Karpas-422 (cell line): ENCODE data around the gene CEP120. TPM values are rescaled to one million over a fixed set of nuclear protein-coding genes. Genes with fewer than 3 reads are reported as not detected.

Source experiments
- DNase-seq: peaks from one replicate; pipeline ENCODE4 v3.0.0-alpha.2; 2015
- H2AFZ ChIP-seq: fragments of 200-600 bp; sonication (generic); 2 replicates; pipeline ENCODE4 v1.6.1; 2014; ENCODE audit warnings: antibody characterized with exemption, low read length, mixed read lengths
- H3K27ac ChIP-seq: fragments of 200-600 bp; sonication (generic); 2 replicates; pipeline ENCODE4 v1.5.1; 2014; ENCODE audit warnings: mild to moderate bottlenecking, low read length, moderate library complexity
- H3K27me3 ChIP-seq: fragments of 200-600 bp; sonication (generic); 2 replicates; pipeline ENCODE4 v1.6.1; 2014; ENCODE audit warnings: low read length, mixed read lengths
- H3K36me3 ChIP-seq: fragments of 200-600 bp; sonication (generic); 2 replicates; pipeline ENCODE4 v1.6.1; 2014; ENCODE audit warnings: low read length, mixed read lengths; ENCODE audit not compliant: insufficient read depth
- H3K4me1 ChIP-seq: fragments of 200-600 bp; sonication (generic); 2 replicates; pipeline ENCODE4 v1.6.1; 2014; ENCODE audit warnings: mild to moderate bottlenecking, low read length, mixed read lengths
- H3K4me2 ChIP-seq: fragments of 200-600 bp; sonication (generic); 2 replicates; pipeline ENCODE4 v1.6.1; 2014; ENCODE audit warnings: low read length, low read depth, mild to moderate bottlenecking; ENCODE audit not compliant: poor library complexity, severe bottlenecking
- H3K4me3 ChIP-seq: fragments of 200-600 bp; sonication (generic); 2 replicates; pipeline ENCODE4 v1.5.1; 2014; ENCODE audit warnings: mild to moderate bottlenecking, antibody characterized with exemption, low read length, mixed read lengths
- H3K79me2 ChIP-seq: fragments of 200-600 bp; sonication (generic); 2 replicates; pipeline ENCODE4 v1.6.1; 2014; ENCODE audit warnings: mild to moderate bottlenecking, low read length, mixed read lengths
- H3K9ac ChIP-seq: fragments of 200-600 bp; sonication (generic); 2 replicates; pipeline ENCODE4 v1.6.0; 2014; ENCODE audit warnings: low read length
- H3K9me2 ChIP-seq: fragments of 200-600 bp; sonication (generic), shearing (Covaris generic); replicated peaks from 2 replicates; pipeline ENCODE4 v1.6.0; 2014; ENCODE audit warnings: mild to moderate bottlenecking, low read length, moderate library complexity; ENCODE audit not compliant: insufficient read depth
- H3K9me3 ChIP-seq: fragments of 300-700, 200-600 bp; sonication (generic); 2 replicates; pipeline ENCODE4 v1.6.1; 2014; ENCODE audit warnings: low read length, mixed read lengths
- H4K20me1 ChIP-seq: fragments of 200-600 bp; sonication (generic); 2 replicates; pipeline ENCODE4 v1.6.1; 2014; ENCODE audit warnings: mild to moderate bottlenecking, antibody characterized with exemption, low read length, low read depth; ENCODE audit not compliant: insufficient read depth
- total RNA-seq: library from RNA; depleted of rRNA; stranded (reverse); fragments of >200 nt; shearing (Covaris generic); gene quantifications from 2 replicates; pipeline ENCODE4 v1.2.3, GENCODE V29; 2014; ENCODE audit warnings: low replicate concordance

Gene CEP120
- total RNA-seq, 1 experiment from 2014 or later = 48.9 TPM

DNA sequence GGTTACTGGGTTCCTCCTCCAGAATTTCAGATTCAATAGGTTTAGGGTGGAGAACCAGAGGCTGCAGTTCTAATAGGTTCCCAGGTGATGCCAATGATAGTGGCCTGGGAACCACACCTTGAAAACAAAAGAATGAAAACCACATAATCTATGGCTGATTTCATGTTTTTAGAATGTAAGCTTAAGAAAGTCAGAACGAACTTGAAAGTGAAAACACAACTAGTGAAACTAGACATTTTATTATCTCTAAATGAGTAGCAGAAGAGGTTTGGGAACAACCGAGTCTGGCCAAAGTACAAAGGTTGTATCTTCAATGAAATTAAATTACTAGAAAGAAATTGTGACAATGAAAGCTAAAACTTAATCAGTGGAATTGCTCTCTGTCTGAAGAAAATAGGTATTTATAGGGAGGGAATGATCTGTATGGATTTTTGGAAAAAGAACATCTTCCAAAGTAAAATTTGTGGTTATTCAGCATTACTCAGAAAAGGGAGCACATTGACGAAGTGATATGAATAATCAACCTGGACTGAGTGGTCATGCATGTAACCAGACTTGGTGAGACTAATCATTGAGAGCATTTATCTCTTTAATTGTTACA is 24.9 kb upstream of the CEP120 start:
- Histone ChIP-seq H3K27me3 (no peaks in the 10 kb centered on the region), H3K9me2 (no peaks in the 10 kb centered on the region), H3K4me2 (no peak overlapping the region), H3K4me1 (no peaks in the 10 kb centered on the region), H3K9ac (no peak overlapping the region), H3K79me2 (no peaks in the 10 kb centered on the region), H2AFZ (no peak overlapping the region), H4K20me1 (no peaks in the 10 kb centered on the region), H3K36me3 (no peaks in the 10 kb centered on the region), H3K4me3 (no peak overlapping the region), H3K9me3 (no peaks in the 10 kb centered on the region), H3K27ac (no peak overlapping the region)
- DNase-seq = peak; percentile 22

DNA sequence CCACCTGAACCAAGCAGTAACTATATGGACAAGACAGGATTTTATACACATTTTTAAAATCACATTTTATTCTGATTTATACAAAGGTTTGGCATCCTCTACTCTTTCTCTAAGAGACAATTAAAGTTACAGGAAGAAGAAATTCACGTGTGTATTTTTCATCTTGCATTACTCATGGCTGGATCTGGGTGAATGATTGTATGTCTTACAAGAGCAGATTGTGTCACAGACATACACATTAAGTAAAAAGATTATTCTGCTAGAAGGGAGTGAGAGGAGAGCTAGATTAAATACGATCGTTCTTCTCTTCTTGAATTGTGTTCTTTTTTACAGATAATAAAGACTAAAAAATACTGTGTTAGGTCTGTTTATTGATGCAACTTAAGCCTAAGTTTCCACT is 20.8 kb upstream of the CEP120 start:
- Histone ChIP-seq H3K4me1 (no peaks in the 10 kb centered on the region), H2AFZ (no peak overlapping the region), H3K4me2 (no peak overlapping the region), H3K9me2 (no peaks in the 10 kb centered on the region), H3K27ac (no peak overlapping the region), H4K20me1 (no peaks in the 10 kb centered on the region), H3K79me2 (no peaks in the 10 kb centered on the region), H3K36me3 (no peaks in the 10 kb centered on the region), H3K9ac (no peak overlapping the region), H3K4me3 (no peak overlapping the region), H3K27me3 (no peaks in the 10 kb centered on the region), H3K9me3 (no peaks in the 10 kb centered on the region)
- peak; percentile 6 for DNase-seq

DNA sequence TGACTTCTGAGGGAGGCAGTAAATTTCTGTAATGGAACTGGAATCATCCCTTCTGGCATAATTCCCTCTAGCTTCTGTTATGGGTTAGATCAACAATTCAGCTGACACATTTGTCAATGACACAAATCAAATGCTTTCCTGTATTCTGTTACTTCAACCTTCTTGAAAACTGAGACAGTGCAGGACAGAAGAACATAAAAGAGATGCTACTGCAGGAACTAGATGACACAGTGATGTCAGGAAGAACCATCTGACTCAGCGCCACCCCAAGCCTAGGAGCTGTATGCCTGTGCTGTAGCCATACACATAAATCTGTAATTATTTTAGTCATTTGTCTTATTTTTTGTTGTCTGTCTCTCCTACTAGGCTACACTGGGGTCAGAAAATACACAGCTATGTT is 18.2 kb upstream of the CEP120 start:
- no peaks in the 10 kb centered on the region for H3K4me1 ChIP-seq
- H3K27me3 ChIP-seq = no peaks in the 10 kb centered on the region
- H3K9ac ChIP-seq = no peak overlapping the region
- no peaks in the 10 kb centered on the region for H4K20me1 ChIP-seq
- no peak overlapping the region for H3K4me3 ChIP-seq
- DNase-seq = peak; percentile 36
- H3K27ac ChIP-seq = no peak overlapping the region
- no peaks in the 10 kb centered on the region for H3K9me2 ChIP-seq
- no peak overlapping the region for H2AFZ ChIP-seq
- H3K4me2 ChIP-seq = no peak overlapping the region
- no peaks in the 10 kb centered on the region for H3K79me2 ChIP-seq
- no peaks in the 10 kb centered on the region for H3K36me3 ChIP-seq
- H3K9me3 ChIP-seq = no peaks in the 10 kb centered on the region

DNA sequence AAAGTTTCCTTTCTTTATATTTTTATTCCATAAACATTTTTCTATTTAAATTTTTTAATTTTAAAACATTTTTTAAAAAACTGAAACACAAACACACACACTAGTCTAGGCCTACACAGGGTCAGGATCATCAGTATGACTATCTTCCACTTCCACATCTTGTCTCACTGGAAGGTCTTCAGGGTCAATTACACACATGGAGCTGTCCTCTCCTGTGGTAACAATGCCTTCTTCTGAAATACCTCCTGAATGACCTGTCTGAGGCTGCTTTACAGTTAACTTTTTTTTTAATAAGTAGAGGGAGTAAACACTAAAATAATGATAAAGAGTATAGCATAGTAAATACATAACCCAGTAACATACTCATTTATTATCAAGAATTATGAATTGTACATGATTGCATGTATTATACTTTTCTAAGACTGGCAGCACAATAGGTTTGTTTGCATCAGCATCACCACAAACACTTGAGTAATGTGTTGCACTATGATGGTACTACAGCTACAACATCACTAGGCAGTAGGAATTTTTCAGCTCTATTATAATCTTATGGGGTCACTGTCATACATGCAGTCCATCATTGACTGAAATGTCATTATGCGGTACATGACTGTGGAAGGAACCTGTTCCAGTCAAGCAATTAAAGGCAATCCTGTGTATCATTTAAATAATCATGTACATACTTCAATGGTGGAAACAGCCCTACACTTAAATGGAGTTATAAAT is 17.4 kb upstream of the CEP120 start:
- DNase-seq = no peak
- no peaks in the 10 kb centered on the region for H3K79me2 ChIP-seq
- no peaks in the 10 kb centered on the region for H4K20me1 ChIP-seq
- H3K4me2 ChIP-seq = no peak overlapping the region
- H3K9me3 ChIP-seq = no peaks in the 10 kb centered on the region
- no peaks in the 10 kb centered on the region for H3K4me1 ChIP-seq
- no peak overlapping the region for H2AFZ ChIP-seq
- H3K36me3 ChIP-seq = no peaks in the 10 kb centered on the region
- no peak overlapping the region for H3K27ac ChIP-seq
- H3K9me2 ChIP-seq = no peaks in the 10 kb centered on the region
- no peak overlapping the region for H3K9ac ChIP-seq
- H3K27me3 ChIP-seq = no peaks in the 10 kb centered on the region
- no peak overlapping the region for H3K4me3 ChIP-seq

DNA sequence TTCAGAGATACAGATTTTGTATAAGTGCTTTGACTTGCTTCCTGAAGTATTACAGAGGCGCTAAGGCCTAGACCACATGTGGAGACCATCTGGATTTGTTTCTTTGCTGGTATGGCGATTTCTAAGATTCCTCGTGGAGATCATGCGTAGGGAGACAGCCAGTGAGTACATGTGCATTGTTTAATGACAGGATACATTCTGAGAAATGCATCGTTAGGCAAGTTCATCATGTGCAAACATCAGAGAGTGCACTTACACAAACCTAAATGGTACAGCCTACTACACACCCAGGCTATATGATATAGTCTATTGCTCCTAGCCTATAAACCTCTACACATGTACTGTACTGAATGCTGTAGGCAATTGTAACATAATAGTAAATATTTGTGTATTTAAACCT is 16.5 kb upstream of the CEP120 start:
- no peaks in the 10 kb centered on the region for H3K79me2 ChIP-seq
- no peak overlapping the region for H3K4me3 ChIP-seq
- no peak overlapping the region for H3K27ac ChIP-seq
- no peak overlapping the region for H2AFZ ChIP-seq
- DNase-seq = peak; percentile 14
- no peaks in the 10 kb centered on the region for H3K9me3 ChIP-seq
- no peaks in the 10 kb centered on the region for H3K9me2 ChIP-seq
- H3K9ac ChIP-seq = no peak overlapping the region
- H3K4me1 ChIP-seq = no peaks in the 10 kb centered on the region
- no peaks in the 10 kb centered on the region for H4K20me1 ChIP-seq
- no peaks in the 10 kb centered on the region for H3K27me3 ChIP-seq
- H3K36me3 ChIP-seq = no peaks in the 10 kb centered on the region
- H3K4me2 ChIP-seq = no peak overlapping the region

DNA sequence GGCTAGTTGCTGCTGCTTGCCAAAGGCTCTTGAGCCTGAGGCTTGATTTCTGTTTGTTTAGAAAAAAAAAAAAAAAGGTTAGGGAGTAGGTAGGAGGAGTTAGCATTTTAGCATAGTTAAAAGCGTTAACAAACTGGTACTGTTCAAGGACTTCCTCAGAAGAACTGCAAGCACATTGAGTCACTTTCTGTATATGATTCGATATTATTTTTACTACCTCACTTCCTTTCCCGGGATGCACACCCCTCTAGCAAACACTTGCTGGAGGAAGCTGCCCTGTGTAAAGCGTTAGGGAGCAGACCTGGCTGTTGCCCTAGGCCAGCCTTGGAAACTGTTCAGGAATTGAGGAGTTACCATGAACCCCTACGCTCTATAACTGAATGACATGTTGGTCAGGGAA is 15.7 kb upstream of the CEP120 start:
- Histone ChIP-seq H4K20me1 (no peaks in the 10 kb centered on the region), H3K9ac (no peak overlapping the region), H3K79me2 (no peaks in the 10 kb centered on the region), H3K9me2 (no peaks in the 10 kb centered on the region), H3K27me3 (no peaks in the 10 kb centered on the region), H3K27ac (no peak overlapping the region), H3K4me2 (no peak overlapping the region), H3K36me3 (no peaks in the 10 kb centered on the region), H3K9me3 (no peaks in the 10 kb centered on the region), H3K4me3 (no peak overlapping the region), H3K4me1 (no peaks in the 10 kb centered on the region), H2AFZ (no peak overlapping the region)
- peak; percentile 34 for DNase-seq

DNA sequence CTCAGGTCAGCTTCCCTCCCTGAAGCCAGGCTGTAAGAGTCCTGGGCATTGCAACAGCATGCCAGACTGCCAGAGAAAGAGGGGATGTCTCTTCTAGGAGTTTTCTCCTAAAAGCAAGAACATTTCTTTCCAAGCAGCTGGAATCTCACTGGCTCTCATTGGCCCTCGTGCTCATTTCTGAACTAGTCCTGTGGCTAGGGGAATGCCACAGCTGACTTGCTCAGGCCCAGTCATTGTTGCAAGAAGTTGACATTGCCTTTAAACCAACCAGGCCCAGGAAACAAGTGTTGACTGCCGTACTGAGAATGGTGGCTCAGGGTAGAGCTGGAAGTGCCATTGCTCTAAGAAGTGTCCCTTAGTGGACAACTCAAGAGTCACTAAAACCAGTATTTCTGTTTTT is 15.0 kb upstream of the CEP120 start:
- Histone ChIP-seq H3K27ac (no peak overlapping the region), H3K4me3 (no peak overlapping the region), H3K36me3 (no peaks in the 10 kb centered on the region), H3K4me1 (no peaks in the 10 kb centered on the region), H3K27me3 (no peaks in the 10 kb centered on the region), H2AFZ (no peak overlapping the region), H3K9me2 (no peaks in the 10 kb centered on the region), H3K79me2 (no peaks in the 10 kb centered on the region), H3K4me2 (no peak overlapping the region), H3K9ac (no peak overlapping the region), H4K20me1 (no peaks in the 10 kb centered on the region), H3K9me3 (no peaks in the 10 kb centered on the region)
- peak; percentile 21 for DNase-seq

DNA sequence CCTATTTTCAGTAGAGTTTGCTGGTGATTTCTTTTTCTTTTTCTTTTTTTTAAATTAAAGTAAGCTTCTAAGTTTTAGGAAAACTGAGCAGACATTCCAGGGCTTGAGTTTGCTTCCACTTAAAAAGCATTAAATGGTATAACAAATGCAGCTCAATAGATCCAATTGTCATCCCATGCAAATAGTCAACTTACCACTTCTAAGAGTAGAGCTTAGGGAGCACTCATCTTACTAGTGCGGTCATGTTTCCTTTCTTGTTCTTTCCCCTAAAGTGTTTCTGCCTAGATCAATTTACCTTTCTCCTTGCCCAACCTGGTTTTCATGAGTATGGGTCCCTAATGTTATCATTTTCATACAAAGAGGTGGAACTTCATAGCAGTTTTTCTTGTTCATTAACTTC is 13.0 kb upstream of the CEP120 start:
- no peak overlapping the region for H2AFZ ChIP-seq
- no peaks in the 10 kb centered on the region for H3K27me3 ChIP-seq
- H4K20me1 ChIP-seq = no peaks in the 10 kb centered on the region
- H3K4me3 ChIP-seq = no peak overlapping the region
- H3K27ac ChIP-seq = no peak overlapping the region
- no peak overlapping the region for H3K9ac ChIP-seq
- no peaks in the 10 kb centered on the region for H3K36me3 ChIP-seq
- no peak overlapping the region for H3K4me2 ChIP-seq
- peak; percentile 11 for DNase-seq
- H3K79me2 ChIP-seq = no peaks in the 10 kb centered on the region
- no peaks in the 10 kb centered on the region for H3K9me3 ChIP-seq
- no peaks in the 10 kb centered on the region for H3K9me2 ChIP-seq
- H3K4me1 ChIP-seq = no peaks in the 10 kb centered on the region
